HG02588 (cell line): Measurements from ENCODE around the gene GRIN2C.
"Not testable (repeated sequence)": the region's sequence is repeated elsewhere in the genome, so short reads cannot be mapped to it uniquely, and the experiment has no call there.

Experiments used
- ATAC-seq: cut with Tn5 transposase; IDR thresholded peaks from one replicate; pipeline ENCODE4 v1.9.1; 2021; ENCODE audit warnings: mild to moderate bottlenecking, moderate library complexity; ENCODE audit not compliant: unreplicated experiment

The GRIN2C gene

DNA sequence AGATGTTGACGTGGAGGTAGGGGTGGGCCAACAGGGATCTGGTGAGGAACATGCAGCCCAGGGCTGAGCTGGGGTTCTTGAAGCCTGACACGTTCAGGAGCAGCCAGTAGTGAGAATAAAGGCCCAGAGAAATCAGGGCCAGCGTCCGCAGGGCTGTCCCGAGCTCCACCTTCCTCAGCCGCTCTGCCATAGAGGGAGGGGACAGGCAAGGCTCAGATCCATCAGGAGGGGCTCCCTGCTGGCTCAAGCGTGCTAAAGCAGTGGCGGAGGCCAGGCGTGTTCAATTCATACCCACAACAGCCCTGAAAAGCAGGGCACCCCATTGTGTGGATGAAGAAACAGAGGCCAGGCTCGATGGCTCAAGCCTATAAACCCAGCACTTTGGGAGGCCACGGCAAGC is 21.4 kb upstream of the GRIN2C start:
- no peak for ATAC-seq

DNA sequence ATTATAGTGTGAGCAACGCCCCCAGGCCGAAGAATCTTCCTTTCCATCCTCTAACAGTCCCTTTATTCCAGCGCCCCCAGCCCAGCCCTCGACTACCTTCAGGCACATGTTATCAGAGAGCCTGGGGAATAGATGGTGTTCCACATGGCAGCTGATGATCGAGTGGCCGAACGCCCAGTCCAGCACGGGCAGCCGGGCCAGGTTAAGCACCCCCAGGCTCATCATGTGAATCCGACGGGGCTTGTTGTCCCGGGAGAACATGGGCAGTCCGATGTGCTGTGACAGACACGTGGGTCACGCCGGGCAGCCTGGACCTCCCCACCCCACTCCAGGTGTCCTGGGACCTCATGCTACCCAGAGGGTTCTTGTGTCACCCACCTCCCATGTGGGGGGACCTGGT is 19.6 kb upstream of the GRIN2C start:
- no peak for ATAC-seq

DNA sequence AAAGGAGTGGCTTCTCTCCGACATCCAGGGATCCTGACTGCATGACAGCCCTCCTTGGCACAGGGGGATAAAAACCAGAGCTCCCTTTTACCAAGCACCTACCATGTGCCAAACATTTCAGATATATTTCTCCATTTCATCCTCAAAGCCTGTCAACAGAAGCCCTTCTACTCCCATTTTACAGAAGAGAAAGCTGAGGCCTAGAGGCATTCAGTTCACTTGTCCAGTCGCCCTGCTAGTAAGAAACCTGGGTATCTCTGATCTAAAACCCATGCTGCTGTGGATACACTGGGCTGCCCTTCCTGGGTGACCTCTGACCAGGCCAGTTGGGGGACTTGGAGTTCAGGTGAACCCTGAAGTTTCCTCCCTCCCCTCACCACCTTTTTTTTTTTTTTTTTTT is 19.0 kb upstream of the GRIN2C start:
- no peak for ATAC-seq

DNA sequence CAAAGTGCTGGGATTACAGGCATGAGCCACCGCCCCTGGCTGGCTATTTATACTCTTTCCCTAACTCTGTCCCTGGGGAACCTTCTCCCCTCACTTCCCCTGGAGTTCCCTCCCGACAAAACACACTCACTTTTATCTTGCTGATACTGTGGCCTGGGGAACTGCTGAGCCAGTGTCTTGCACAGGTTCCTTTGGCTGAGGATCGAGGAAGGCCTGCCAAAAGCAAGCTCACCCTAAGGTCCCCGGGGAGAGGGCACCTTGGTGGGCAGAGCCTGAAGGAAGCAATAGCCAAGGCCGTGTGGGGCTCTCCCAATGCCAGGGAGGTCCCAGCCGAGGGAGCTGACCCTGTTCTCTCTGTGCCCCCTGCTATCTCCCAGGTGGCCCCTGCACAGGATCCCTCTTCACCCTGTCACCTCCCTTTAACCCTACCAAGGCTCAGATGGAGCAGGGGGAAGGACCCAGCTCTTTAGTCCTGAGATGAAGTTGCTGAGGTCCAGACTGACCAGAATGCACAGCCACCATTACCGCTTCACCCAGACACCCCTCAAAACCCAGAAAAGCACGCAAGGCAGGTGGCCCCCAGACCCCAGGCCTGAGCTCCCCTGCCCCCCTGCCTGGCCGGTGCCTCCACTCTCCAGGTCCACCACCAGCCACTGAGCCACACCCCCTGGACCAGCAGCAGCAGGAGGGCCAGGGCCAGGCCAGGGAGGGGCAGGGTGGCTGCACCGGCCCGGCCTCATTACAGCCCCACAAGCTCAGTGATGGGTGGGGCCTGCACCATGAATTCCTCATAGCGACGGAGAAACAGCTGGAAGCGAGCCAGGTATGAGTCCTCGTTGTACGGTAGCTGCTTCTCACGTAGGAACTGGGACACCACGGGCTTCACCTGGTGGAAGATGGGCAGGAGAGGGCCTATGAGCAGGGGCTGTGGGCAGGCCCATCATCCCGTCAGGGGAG is 18.2 kb upstream of the GRIN2C start:
- ATAC-seq, result no peak

DNA sequence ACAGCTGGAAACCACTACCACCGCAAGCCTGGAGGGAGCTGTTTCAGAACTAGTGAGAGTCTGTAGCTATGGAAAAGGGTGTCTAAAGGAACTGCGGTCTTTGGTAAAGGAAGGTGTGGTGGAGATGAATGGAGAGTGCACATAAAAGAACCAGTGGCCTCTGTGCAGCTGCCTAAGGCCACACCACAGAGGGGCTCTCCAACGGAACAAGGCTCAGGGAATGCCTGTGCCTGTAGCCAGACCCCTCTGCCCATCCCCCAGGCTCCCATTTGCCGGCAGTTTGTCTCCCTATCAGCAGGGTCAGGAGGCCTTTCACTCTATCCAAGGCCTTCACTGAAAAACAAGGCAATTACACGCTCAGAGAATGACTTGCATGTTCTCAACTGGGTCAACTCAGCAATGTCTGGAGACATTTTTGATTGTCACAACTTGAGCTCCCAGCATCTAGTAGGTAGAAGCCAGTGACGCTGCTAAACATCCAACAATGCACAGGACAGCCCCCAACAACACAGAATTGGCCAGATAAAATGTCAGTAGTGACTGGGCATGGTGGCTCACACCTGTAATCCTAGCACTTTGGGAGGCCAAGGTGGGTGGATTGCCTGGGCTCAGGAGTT is 16.4 kb upstream of the GRIN2C start:
- ATAC-seq, result no peak

DNA sequence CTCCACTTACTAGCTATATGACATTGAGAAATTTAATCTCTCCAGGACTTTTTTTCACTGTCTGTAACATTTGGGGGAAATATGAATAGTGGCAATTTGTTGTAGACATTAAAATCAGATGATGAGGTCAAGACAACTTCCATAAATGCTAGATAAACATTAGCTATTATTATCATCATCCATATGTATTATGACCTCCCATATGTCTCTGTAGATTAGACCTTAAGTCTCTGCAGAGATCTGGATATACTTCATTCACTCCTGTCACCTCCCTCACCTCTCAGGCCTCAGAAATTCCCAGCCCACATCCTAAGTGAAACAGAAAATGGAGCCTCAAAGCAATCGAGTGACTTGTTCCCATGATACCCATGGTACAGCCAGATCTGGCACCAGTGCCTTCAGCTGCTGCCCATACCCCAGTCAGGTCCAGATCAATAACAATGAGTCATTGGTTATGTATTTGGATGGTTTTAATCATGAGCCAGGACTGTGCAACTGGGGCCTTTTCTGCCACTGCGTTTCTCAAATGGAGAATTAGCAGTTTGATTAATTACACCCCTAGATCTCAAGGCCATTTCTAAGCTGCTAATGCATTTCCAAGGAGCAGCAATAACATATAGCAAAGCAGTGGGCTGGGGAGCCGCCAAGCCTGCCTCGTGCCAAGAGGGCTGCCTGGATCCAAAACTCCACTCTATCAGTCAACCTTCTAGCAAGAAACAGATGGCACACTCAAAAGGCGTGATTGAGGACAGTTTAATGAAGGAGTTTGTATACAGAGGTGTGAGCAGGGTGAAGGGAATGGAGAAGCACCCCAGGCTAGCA is 15.7 kb upstream of the GRIN2C start:
- no peak for ATAC-seq

DNA sequence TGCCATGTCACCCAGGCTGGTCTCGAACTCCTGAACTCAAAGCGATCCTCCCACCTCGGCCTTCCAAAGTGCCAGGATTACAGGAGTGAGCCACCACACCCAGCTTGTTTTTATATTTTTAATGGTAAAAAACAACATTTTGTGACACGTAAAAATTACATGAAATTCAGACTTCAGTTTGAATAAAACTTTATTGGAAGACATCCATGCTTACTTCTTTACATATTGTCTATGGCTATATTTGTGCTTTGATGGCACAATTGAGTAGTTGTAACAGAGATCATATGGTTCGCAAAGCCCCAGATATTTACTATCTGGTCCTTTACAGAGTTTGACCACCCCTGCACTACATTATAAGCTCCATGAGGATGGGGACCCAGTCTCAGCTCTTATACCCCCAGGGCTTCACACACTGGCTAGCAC is 14.9 kb upstream of the GRIN2C start:
- no peak for ATAC-seq

DNA sequence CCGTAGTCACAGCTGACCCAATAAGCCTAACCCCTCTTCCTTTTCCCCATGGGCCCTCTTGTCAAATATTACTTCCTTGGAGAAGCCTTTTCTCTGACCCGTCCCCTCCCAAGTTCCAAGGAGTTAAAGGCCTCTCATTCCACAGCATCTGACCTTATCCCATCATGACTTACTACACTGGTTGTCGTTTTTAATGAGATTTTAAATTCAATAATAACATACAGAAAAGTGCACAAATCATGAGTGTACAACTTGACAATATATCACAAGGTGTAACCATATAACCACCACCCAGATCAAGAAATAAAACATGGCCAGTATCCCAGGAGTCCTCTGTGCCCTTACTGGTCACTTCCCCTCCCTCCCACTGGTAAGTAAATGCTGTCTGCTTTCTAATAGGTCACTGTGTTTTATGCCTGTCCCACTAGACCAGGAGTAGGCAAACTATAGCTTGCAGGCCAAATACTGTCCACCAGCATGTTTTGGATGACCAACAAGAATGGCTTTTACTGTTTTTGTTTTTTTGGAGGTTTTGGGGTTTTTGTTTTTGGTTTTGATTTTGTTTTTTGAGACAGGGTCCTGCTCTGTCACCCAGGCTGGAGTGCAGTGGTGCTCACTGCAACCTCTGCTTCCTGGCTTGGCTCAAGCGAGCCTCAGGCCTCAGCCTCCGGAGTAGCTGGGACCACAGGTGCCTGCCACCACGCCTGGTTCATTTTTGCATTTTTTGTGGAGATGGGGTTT is 14.4 kb upstream of the GRIN2C start:
- ATAC-seq, result no peak

DNA sequence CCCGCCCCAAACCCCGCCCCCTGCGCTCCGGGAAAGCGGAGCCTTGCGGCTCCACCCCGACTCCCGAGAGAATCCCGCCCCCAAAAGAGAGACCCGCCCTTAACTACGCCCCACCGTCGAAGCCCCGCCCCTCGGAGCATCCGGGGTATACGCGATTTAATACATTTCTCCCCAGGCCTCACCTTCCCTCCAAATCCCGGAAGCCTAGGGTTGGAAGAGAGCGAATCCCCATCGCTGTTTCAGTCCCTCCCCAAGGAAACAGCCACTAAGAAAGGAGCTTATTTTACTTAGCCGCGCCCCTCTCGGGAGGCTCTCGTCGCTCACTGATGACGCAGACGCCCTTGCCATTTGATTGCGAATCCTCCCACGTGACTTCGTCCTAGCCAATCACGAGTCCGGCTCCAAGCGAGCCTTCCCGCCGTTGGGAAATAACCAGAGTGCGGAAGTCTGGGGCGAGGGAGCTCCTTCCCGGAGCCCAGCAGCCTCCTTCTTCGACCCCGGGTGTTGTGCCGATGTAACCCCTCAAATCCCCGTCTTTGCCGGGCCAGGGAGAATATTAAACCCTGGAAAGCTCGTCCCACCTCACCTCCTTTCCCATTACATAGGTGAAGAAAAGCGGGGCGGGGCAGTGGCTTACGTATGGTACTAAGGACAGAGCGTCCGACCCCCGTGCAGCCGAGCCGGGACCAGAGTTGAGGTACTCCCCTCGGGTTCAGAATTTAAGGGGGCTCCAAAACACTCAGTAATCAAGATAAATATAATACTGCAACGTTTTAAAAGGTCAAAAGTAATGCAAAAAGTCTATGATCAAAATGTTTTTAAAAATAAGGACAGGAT is 13.6 kb upstream of the GRIN2C start:
- peak; percentile 86 for ATAC-seq

DNA sequence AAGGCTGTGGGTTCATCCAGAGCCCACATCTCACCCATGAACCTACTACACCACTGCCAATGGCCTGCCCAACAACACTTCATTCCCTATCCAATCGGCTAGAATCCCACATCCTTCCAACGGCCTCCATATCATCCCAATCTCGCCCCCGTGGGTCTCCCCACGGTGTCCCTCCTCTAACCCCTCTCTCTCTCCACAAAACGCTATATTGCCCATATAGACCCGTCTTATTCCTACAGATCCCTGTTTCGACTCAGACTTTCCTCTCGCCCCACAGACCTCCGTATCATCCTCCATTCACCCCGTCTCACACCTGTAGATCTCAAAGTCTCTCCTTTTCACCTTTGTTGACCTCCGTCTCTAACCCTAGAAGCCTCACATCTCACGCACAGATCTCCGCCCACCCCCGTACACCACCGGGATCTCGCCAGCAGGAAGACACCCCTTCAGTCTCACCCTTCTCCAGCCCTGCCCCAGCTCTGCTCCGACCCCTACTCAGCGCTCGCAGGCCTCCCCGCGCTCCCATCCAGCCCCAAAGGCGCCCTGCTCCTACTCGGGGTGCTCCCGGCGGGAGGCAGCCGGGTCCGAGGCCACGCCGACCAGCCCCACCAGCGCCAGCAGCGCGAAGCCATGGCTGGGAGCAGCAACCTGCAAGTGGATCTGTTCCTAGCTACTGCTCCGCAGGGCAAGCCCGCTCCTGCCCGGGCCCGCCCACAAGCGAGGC is 12.8 kb upstream of the GRIN2C start, which contains the start of gene FDXR:
FDXR (minus strand) TSS at position 682 of the 724 bp plus-strand sequence; CDS start at position 632, 50 bp downstream.
- no peak for ATAC-seq

DNA sequence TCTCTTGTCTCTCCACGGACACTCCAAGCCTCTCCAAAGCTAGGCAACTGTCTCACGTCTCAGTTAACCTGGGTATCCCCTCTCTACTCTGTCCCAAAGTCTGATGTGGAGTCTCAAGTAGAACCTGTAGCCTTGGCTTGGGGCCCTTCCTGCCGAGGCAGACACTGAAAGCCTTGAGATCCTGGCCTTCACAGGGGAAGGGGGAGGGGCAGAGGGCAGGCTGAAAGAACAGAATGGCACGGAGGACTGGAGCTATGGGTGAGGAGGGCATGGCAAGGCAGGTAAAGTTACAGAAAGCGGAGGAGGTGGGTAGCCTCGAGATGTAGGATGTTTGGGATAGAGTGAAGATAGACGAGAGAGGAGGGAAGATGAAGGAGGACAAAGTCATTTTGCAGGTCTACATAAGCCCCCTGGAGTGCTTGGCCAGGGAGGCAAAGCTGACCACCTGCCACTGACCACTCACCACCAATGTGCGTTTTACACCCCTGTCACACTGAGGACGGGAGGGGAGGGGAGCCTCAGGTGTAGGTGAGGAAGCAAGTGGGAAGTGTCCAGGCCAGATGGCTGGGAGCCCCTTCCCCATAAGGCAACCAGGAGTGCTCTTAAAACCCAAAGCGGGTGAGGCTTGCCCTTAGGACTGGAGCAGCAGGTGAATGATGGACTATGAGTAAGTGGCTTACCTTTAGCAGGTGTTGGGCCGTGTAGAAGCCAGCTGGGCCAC is 11.8 kb upstream of the GRIN2C start:
- no peak for ATAC-seq

DNA sequence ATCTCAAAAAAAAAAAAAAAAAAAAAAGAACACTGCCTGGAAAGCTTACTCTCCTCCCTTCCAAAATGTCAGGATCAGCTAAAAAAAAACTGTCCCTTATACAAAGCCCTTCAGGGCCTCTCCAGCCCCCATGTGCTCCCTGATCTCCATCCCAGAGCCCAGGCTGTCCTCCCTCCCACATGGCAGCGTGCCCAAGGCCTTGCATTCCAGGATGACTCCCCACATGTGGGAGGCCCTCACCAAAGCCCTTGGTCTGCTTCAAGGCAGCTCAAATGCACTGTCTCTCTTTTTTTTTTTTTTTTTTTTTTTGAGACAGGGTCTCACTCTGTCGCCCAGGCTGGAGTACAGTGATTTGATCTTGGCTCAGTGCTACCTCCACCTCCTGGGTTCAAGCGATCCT is 10.8 kb upstream of the GRIN2C start:
- no peak for ATAC-seq

DNA sequence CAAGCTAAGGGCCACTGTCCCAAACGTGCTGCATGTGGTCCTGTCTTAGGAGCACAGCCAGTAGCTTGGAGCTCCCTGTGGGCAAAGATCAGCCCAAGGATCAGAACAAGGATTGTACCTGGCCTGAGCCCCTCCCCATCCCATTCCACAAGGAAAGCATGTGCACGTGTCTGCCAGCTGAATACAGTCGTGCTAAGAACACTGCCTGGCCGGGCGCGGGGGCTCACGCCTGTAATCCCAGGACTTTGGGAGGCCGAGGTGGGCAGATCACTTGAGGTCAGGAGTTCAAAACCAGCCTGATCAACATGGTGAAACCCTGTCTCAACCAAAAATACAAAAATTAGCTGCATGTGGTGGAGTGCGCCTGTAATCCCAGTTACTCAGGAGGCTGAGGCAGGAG is 10.3 kb upstream of the GRIN2C start:
- ATAC-seq, result not testable (repeated sequence)

DNA sequence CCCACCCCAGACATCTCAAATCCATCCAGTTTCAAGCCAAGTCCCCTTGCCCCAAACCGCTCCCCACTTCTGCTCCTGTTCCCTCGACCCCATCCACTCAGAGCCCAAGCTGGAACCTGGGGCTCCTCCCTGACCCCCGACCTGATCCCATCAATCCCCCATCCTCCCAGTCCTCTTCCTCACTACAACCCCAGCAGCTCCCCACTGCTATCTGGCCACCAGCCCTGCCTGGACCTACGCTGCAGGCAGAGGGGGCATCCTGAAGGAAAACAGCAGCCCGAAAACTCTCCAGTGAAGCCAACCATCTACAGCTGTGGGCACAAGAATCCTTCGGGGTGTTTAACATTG is 9.2 kb upstream of the GRIN2C start:
- no peak for ATAC-seq

DNA sequence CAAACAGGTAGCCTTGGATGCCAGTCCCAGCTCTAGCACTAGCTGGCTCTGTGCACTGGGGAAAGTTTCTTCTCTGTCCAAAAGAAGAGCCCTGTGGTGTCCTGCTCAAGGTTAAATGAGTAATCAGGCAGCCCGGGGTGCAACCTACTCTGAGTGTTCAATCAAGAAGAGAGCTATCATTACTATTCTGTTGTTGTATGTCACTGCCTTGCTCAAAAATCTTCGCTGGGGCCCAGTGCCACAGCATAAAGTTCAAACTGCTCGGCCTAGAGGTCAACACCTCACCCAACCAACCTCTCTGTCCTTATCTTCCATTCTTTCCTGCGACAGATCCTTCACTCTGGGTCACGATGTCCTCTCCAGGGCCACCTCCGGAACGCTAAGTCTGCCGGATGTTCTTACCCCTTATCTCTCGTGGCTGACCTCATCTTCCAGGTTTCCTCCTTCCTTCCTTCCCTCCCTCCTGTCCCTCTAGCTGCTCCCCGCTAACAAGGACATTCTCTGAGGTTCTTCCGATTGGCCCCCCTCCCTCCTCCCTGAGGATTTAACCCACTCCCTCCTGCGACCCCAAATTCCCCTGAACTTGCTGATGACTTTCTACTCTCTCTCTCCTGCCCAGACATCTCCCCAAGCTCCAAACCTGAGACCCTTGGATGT is 8.7 kb upstream of the GRIN2C start:
- no peak for ATAC-seq

DNA sequence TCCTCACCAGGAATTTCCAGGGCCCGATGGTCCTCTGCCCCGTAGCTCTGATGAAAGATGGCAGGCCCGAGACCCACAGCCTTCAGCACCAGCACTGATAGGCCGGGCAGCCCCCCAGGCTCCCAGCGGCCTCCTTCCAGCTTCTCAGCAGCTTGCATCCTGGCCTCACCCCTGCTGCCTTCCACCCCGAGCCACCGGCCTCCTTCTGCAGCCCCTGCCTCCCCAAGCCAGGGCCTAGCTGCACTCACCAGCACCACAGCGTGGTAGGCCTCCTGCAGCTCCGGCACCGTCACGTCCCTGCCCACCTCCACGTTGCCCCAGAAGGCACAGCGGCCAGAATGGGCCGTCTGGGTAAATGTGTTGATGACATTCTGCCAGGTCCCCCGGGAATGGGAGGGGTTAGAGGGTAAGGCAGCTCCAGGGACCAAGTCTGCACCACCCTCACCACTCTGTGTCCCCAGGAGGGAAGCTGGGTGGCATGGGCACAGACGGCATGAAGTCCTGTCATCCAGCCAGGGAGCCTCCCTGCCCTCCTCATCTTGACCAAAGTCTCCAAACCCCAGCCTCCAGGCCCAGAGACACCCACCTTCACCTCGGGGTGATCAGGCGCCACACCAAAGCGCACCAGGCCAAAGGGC is 6.6 kb upstream of the GRIN2C start:
- ATAC-seq, result no peak

DNA sequence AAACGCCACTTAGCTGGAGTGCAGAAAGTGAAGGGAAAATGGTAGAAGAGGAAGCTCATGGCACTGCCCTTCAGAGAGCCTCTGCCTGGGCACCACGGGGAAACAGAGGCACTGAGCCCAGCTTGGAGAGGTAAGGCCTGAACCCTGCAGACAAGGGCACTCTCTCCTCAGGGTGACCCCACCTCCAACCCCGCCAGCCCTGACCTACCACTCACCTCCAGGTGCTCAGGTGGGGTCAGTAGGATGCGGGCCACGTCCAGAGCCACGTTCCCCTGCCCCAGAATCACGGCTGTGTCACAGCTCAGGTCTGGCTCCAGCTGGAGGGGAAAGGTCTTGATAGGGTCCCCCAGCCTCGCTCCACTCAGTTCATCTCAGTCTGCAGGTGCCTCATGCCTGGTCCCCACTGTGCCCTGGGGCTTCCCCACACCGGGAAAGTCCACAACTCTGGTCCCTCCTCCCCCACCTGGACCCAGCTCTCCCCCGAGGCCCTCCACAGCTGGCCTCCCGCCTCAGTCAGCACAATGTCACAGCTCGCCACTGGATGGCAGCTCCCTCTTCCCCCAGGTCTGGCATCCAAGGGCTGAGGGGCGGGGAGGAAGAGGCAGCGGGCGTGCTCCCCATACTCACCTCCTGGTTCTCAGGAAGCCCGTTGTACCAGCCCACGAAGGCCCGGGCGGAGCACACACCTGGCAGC is 6.0 kb upstream of the GRIN2C start:
- ATAC-seq, result no peak
